H1 (cell line): ENCODE measurements around the gene ZMIZ1. TPM values are rescaled to one million over a fixed set of nuclear protein-coding genes. Genes with fewer than 3 reads are reported as not detected.

Experiments used
- BACH1 ChIP-seq: IDR thresholded peaks from 2 replicates; pipeline ENCODE4 v1.6.1; 2012; ENCODE audit warnings: low read length, improper control_type of control experiment
- FOSL1 ChIP-seq: IDR thresholded peaks from 2 replicates; pipeline ENCODE4 v1.6.1; 2011; ENCODE audit warnings: mild to moderate bottlenecking, low read depth, low read length, moderate library complexity; ENCODE audit not compliant: insufficient read depth
- HDAC2 ChIP-seq, 2 experiments: fragments of 300-600 bp in 1 of 2; sonication (generic) in 1 of 2; IDR thresholded peaks; 2 replicates each; pipeline ENCODE4 v1.6.1; 2011 to 2012; ENCODE audit warnings: low read depth in 2 of 2, low read length in 2 of 2, mild to moderate bottlenecking in 2 of 2, moderate library complexity in 2 of 2, borderline replicate concordance in 1 of 2, inconsistent platforms in 1 of 2
- POU5F1 ChIP-seq: IDR thresholded peaks from 2 replicates; pipeline ENCODE4 v1.6.1; 2011; ENCODE audit warnings: low read depth, mild to moderate bottlenecking, low read length, moderate library complexity
- SAP30 ChIP-seq: fragments of 300-600 bp; sonication (generic); IDR thresholded peaks from 2 replicates; pipeline ENCODE4 v1.7.1; 2012; ENCODE audit warnings: low read length, moderate library complexity, mild to moderate bottlenecking, inconsistent platforms; ENCODE audit not compliant: insufficient read depth, insufficient replicate concordance
- ZNF274 ChIP-seq: IDR thresholded peaks from 2 replicates; pipeline ENCODE4 v1.7.0; 2012; ENCODE audit warnings: low read length, borderline replicate concordance; ENCODE audit errors: extremely low read depth
- polyA plus RNA-seq, 7 experiments: library from polyadenylated mRNA; depleted of rRNA in 3 of 7; stranded (reverse) in 5 of 7; unstranded in 2 of 7; fragments of >200 nt in 5 of 7; fragments of 200-250 nt in 2 of 7; gene quantifications; 1 replicate in 5 of 7; 2 replicates in 1 of 7; 4 replicates in 1 of 7; pipeline versions ENCODE4 v1.2.1 to v1.2.3, GENCODE V29; 2011 to 2013; ENCODE audit warnings: missing spikeins in 2 of 7, mixed read lengths in 2 of 7
- total RNA-seq: library from RNA; stranded (reverse); fragmentation: NEBNext Ultra II Directional; extraction: Animal tissue kit (Norgen Biotek cat#: 25700); gene quantifications from 2 replicates; pipeline ENCODE4 v1.2.1, GENCODE V29; 2021

The ZMIZ1 gene
- total and polyA plus RNA-seq, 2 of the 8 experiments (the other 6 are each of a cell fraction or from before 2014, with no cell fraction given): 8.1 to 28.0 TPM

- TF ChIP-seq HDAC2 (IDR thresholded peaks at IDR 0.05; ENCODE audit: borderline replicate concordance in 1 of 2, low read depth in 2 of 2, low read length in 2 of 2) (no peak), SAP30 (no peak), BACH1 (no peak), POU5F1 (no peak), FOSL1 (no peak), ZNF274 (no peak)
- TF ChIP-seq, all 59 proteins: peak for 0
These were observed 275.9 kb downstream of the ZMIZ1 start (continued) for GRCh38 chr10:79344502-79345195.
